HG03342 (cell line): ENCODE results near the gene RIMS4.

Experiments used
- ATAC-seq: cut with Tn5 transposase; IDR thresholded peaks from one replicate; pipeline ENCODE4 v1.9.1; 2021; ENCODE audit warnings: mild to moderate bottlenecking, moderate library complexity; ENCODE audit not compliant: unreplicated experiment

RIMS4 gene

GRCh38 chr20:44810391-44811149 is at the start of gene RIMS4:
TSS of gene RIMS4 (minus strand) at chr20:44810546. CDS start at chr20:44810271, 275 bp downstream.
- ATAC-seq: no peak

- ATAC-seq: no peak
Observed at GRCh38 chr20:44858606-44859360, 48.4 kb upstream of the RIMS4 start.

GRCh38 chr20:44856856-44857448 is 46.6 kb upstream of the RIMS4 start:
- no peak for ATAC-seq

GRCh38 chr20:44856442-44856841 is 46.1 kb upstream of the RIMS4 start:
- ATAC-seq: no peak

- no peak for ATAC-seq
Observed at GRCh38 chr20:44851545-44851944, 41.2 kb upstream of the RIMS4 start.

- ATAC-seq: no peak
Observed at GRCh38 chr20:44850837-44851236, 40.5 kb upstream of the RIMS4 start.

GRCh38 chr20:44850272-44850671 is 39.9 kb upstream of the RIMS4 start:
- ATAC-seq: no peak

GRCh38 chr20:44849703-44850102 is 39.4 kb upstream of the RIMS4 start:
- no peak for ATAC-seq

- no peak for ATAC-seq
Observed at GRCh38 chr20:44848254-44849015, 38.1 kb upstream of the RIMS4 start.

GRCh38 chr20:44843876-44844275 is 33.5 kb upstream of the RIMS4 start:
- no peak for ATAC-seq

GRCh38 chr20:44841955-44842354 is 31.6 kb upstream of the RIMS4 start:
- ATAC-seq: no peak

GRCh38 chr20:44840826-44841225 is 30.5 kb upstream of the RIMS4 start:
- no peak for ATAC-seq

GRCh38 chr20:44839481-44839880 is 29.1 kb upstream of the RIMS4 start:
- ATAC-seq: no peak

- ATAC-seq: no peak
Observed at GRCh38 chr20:44838521-44838920, 28.2 kb upstream of the RIMS4 start.

GRCh38 chr20:44837946-44838345 is 27.6 kb upstream of the RIMS4 start:
- no peak for ATAC-seq

- no peak for ATAC-seq
Observed at GRCh38 chr20:44836601-44837120, 26.3 kb upstream of the RIMS4 start.

- no peak for ATAC-seq
Observed at GRCh38 chr20:44835661-44836221, 25.4 kb upstream of the RIMS4 start.

GRCh38 chr20:44835116-44835515 is 24.8 kb upstream of the RIMS4 start:
- no peak for ATAC-seq

GRCh38 chr20:44834693-44835092 is 24.3 kb upstream of the RIMS4 start:
- ATAC-seq: no peak

- no peak for ATAC-seq
Observed at GRCh38 chr20:44833437-44833836, 23.1 kb upstream of the RIMS4 start.

GRCh38 chr20:44832724-44833123 is 22.4 kb upstream of the RIMS4 start:
- no peak for ATAC-seq
